ENCODE measurements around the gene EYS.

EYS gene

DNA sequence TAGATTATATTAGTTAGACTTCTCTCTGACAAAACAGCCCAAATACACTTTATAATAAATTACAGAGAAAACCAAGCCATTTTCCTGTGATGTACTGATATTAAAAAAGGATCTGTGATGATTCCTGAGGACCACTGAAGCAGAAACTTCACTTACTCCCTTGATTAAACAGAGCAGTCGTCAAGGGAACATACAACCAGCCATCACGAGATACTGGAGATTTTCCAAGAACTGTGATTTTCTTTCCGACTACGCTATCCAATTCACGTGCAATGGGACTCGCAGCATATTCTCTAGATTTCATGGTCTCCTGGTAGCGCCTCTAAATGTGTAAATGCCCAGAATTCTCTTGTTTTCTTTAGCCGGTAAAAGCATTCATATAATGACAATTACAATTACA is 1694.0 kb downstream of the EYS start:
- TF ChIP-seq FOXP2 (optimal IDR thresholded peaks at IDR 0.05; ENCODE audit: borderline replicate concordance, extremely low read depth, extremely low read length, insufficient read depth) = no peak
- TF ChIP-seq TAF1 (IDR thresholded peaks at IDR 0.05; ENCODE audit: borderline replicate concordance, insufficient read depth, low read length) = no peak
- TF ChIP-seq POLR2AphosphoS5 (IDR thresholded peaks at IDR 0.05; ENCODE audit: low read depth, low read length) = no peak
- TF ChIP-seq SIN3A (IDR thresholded peaks at IDR 0.05; ENCODE audit: borderline replicate concordance, insufficient read depth, low read length) = no peak
- TF ChIP-seq, protein P1, sequence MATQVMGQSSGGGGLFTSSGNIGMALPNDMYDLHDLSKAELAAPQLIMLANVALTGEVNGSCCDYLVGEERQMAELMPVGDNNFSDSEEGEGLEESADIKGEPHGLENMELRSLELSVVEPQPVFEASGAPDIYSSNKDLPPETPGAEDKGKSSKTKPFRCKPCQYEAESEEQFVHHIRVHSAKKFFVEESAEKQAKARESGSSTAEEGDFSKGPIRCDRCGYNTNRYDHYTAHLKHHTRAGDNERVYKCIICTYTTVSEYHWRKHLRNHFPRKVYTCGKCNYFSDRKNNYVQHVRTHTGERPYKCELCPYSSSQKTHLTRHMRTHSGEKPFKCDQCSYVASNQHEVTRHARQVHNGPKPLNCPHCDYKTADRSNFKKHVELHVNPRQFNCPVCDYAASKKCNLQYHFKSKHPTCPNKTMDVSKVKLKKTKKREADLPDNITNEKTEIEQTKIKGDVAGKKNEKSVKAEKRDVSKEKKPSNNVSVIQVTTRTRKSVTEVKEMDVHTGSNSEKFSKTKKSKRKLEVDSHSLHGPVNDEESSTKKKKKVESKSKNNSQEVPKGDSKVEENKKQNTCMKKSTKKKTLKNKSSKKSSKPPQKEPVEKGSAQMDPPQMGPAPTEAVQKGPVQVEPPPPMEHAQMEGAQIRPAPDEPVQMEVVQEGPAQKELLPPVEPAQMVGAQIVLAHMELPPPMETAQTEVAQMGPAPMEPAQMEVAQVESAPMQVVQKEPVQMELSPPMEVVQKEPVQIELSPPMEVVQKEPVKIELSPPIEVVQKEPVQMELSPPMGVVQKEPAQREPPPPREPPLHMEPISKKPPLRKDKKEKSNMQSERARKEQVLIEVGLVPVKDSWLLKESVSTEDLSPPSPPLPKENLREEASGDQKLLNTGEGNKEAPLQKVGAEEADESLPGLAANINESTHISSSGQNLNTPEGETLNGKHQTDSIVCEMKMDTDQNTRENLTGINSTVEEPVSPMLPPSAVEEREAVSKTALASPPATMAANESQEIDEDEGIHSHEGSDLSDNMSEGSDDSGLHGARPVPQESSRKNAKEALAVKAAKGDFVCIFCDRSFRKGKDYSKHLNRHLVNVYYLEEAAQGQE (IDR thresholded peaks at IDR 0.05; ENCODE audit: insufficient read depth in 1 of 2, low read depth in 2 of 2, low read length in 2 of 2) = no peak

- TF ChIP-seq POLR2AphosphoS5 (IDR thresholded peaks at IDR 0.05; ENCODE audit: low read depth, low read length) (no peak), TAF1 (IDR thresholded peaks at IDR 0.05; ENCODE audit: borderline replicate concordance, insufficient read depth, low read length) (no peak), FOXP2 (optimal IDR thresholded peaks at IDR 0.05; ENCODE audit: borderline replicate concordance, extremely low read depth, extremely low read length, insufficient read depth) (no peak), SIN3A (IDR thresholded peaks at IDR 0.05; ENCODE audit: borderline replicate concordance, insufficient read depth, low read length) (no peak)
- TF ChIP-seq, protein P1 (IDR thresholded peaks at IDR 0.05; ENCODE audit: insufficient read depth in 1 of 2, low read depth in 2 of 2, low read length in 2 of 2) = no peak
Measured at GRCh38 chr6:64012351-64013001, 1694.5 kb downstream of the EYS start.

GRCh38 chr6:64010666-64011065 is 1696.4 kb downstream of the EYS start:
- no peak for TF ChIP-seq POLR2AphosphoS5 (IDR thresholded peaks at IDR 0.05; ENCODE audit: low read depth, low read length)
- no peak for TF ChIP-seq TAF1 (IDR thresholded peaks at IDR 0.05; ENCODE audit: borderline replicate concordance, insufficient read depth, low read length)
- TF ChIP-seq, protein P1 (IDR thresholded peaks at IDR 0.05; ENCODE audit: insufficient read depth in 1 of 2, low read depth in 2 of 2, low read length in 2 of 2) = no peak
- TF ChIP-seq SIN3A (IDR thresholded peaks at IDR 0.05; ENCODE audit: borderline replicate concordance, insufficient read depth, low read length) = no peak
- no peak for TF ChIP-seq FOXP2 (optimal IDR thresholded peaks at IDR 0.05; ENCODE audit: borderline replicate concordance, extremely low read depth, extremely low read length, insufficient read depth)

DNA sequence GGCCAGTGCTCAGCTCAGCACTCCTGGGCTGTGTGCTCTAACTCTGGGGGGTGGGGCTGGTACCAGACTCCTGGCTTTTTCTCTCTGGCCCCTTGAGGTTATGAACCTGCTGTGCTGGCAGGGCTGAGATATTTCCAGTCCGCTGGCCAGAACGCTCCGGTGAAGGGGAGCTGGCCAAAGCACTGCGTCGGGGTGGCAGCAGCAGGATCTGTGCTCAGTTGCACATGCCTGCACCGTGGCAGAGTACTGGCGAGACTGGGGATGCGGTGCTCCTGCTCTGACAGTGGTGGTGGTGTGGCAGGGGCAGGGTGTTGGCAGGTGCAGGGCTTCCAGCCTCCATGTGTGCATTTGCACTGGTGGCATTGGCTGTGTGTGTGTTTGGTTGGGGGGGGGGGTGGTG is 1697.0 kb downstream of the EYS start:
- TF ChIP-seq TAF1 (IDR thresholded peaks at IDR 0.05; ENCODE audit: borderline replicate concordance, insufficient read depth, low read length) = no peak
- TF ChIP-seq, protein P1 (IDR thresholded peaks at IDR 0.05; ENCODE audit: insufficient read depth in 1 of 2, low read depth in 2 of 2, low read length in 2 of 2) = no peak
- no peak for TF ChIP-seq POLR2AphosphoS5 (IDR thresholded peaks at IDR 0.05; ENCODE audit: low read depth, low read length)
- no peak for TF ChIP-seq SIN3A (IDR thresholded peaks at IDR 0.05; ENCODE audit: borderline replicate concordance, insufficient read depth, low read length)
- no peak for TF ChIP-seq FOXP2 (optimal IDR thresholded peaks at IDR 0.05; ENCODE audit: borderline replicate concordance, extremely low read depth, extremely low read length, insufficient read depth)
